GM12891 (cell line): ENCODE measurements around the gene TFG. TPM values are rescaled to one million over a fixed set of nuclear protein-coding genes. Genes with fewer than 3 reads are reported as not detected.
"Not testable (repeated sequence)": the region's sequence is repeated elsewhere in the genome, so short reads cannot be mapped to it uniquely, and the experiment has no call there.

ENCODE experiments used
- DNase-seq: peaks from one replicate; pipeline ENCODE4 v3.0.0; 2011; ENCODE audit warnings: low spot score; ENCODE audit not compliant: insufficient read length
- FAIRE-seq: peaks from 2 replicates; lab custom pipeline; 2011; peaks lifted over from hg19 to GRCh38; lab: Jason Lieb, UNC
- PAX5 ChIP-seq: IDR thresholded peaks from 2 replicates; pipeline ENCODE4 v1.6.1; 2011; ENCODE audit warnings: low read length, moderate library complexity, mild to moderate bottlenecking; ENCODE audit not compliant: insufficient read depth, severe bottlenecking
- POLR2A ChIP-seq: IDR thresholded peaks from 2 replicates; pipeline ENCODE4 v1.6.1; 2011; ENCODE audit warnings: low read depth, low read length, control low read depth
- POLR2AphosphoS5 ChIP-seq: IDR thresholded peaks from 2 replicates; pipeline ENCODE4 v1.6.1; 2011; ENCODE audit warnings: low read depth, low read length, control low read depth
- POU2F2 ChIP-seq: IDR thresholded peaks from 2 replicates; pipeline ENCODE4 v1.6.1; 2011; ENCODE audit warnings: low read depth, mild to moderate bottlenecking, control low read depth, low read length, moderate library complexity
- SPI1 ChIP-seq: IDR thresholded peaks from 2 replicates; pipeline ENCODE4 v1.6.1; 2011; ENCODE audit warnings: low read depth, low read length, control low read depth
- TAF1 ChIP-seq: IDR thresholded peaks from 2 replicates; pipeline ENCODE4 v1.6.1; 2011; ENCODE audit warnings: low read depth, low read length, control low read depth
- polyA plus RNA-seq: library from polyadenylated mRNA; unstranded; fragments of >200 nt; gene quantifications from one replicate; pipeline ENCODE4 v1.2.1, GENCODE V29; 2012; ENCODE audit warnings: low read depth, missing spikeins, inconsistent platforms; ENCODE audit not compliant: missing spikeins

Gene TFG
- 49.9 TPM for polyA plus RNA-seq

DNA sequence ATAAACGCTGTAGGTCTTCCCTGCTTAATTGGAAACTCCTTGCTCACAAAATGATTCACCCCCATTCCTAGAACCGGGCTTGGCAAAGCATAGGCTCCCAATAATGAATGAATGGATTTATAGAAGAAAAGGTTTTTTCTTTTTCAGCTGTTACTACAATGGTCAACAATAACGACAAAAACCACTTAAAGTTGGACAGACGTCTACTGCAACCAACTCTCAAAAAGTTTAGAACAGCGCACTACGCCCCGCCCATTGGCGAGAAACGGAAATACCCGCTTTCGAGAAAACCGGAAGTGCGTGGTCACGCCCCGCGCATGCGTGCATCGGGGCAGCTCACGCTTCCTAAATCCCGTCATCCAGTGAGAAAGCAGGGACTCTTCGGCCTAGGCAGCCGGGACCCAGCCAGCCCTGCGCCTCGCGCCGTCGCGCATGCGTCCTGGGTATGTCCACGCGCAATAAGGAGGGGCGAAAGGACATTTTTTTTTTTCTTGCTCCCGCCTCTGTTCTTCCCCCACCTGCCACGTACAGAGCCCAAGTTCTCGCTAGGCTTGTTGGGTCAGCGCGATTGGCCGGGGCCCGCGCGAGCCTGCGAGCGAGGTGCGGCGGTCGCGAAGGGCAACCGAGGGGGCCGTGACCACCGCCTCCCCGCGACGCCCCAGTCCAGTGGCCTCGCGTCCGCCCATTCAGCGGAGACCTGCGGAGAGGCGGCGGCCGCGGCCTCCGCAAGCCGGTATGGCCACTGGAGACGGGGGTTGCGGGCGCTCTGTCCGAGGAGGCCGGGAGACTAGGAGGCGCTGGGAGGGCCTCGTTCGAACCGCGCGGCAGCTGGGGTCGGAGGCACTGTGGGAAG, at the start of gene TFG:
Gene TFG, plus strand, starts transcription at position 506 of the 853 bp plus-strand sequence. CDS start 4,192 bp downstream, outside the sequence.
- TF ChIP-seq PAX5 (no peak), POU2F2 (no peak; the same call in 1 of the 2 replicates), SPI1 (peak; percentile 93), POLR2A (peak; percentile 47; the same call in 1 of the 2 replicates), TAF1 (peak; percentile 30; the same call in 1 of the 2 replicates), POLR2AphosphoS5 (0 out of 2 replicates have a peak, but pooled peaks have one; percentile 29)
- peak; percentile 84 for DNase-seq
- peak; percentile 99 for FAIRE-seq

DNA sequence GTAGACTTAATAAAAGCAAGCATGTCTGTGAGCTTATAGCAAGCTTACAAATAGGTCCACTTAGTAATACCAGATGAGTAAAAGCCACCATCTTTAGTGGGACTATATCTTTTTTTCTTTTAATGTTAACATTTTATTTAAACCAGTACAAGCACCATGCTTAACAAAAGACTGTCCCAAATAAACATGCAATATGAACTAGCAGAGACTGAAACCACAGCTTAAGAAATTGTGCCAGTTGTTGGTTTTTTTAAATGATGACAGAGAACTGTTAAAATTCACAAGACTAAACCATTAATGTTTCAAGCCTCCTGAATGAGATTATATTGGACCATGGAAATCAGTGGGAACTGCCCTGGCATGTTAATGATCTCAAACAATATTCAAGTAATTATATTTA, 48.0 kb upstream of the TFG start:
- FAIRE-seq, DNase-seq: not testable (repeated sequence)

DNA sequence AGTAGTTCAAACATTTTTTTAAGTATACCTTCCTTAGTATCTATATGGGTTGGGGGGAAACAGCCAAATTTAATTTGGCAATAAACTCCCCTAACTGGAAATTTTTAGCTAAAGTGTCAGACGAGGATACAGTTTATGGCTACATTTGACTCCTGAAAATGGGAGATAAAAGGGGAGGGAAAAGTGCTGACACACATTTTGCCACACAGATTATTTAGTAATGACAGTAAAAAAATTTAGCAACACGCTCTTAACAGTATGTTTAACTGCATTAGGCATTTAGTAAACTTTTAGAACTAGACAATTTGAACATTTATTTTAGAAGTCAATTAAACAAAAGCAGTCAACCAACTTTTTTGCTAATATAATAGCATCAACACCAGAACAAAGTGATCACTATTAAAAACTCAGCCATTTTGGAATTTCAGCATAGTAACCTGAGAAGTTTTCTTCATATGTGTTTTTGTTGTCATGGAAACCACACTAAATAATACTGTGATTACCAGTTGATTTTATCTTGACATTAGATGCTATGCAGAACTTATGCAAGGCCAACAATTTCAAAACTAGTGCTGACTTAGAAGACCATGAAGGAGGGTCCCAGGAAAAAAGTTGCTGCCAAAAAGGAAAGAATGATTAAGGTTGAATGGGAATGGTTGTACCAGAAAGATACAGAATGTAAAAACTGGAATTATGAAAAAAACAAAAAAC, 47.0 kb upstream of the TFG start:
- DNase-seq (no peak), FAIRE-seq (no peak)
- TF ChIP-seq SPI1 = no peak
- no peak for TF ChIP-seq PAX5
- TF ChIP-seq POLR2A = no peak
- TF ChIP-seq TAF1 = no peak
- TF ChIP-seq POU2F2 = no peak
- TF ChIP-seq POLR2AphosphoS5 = no peak

DNA sequence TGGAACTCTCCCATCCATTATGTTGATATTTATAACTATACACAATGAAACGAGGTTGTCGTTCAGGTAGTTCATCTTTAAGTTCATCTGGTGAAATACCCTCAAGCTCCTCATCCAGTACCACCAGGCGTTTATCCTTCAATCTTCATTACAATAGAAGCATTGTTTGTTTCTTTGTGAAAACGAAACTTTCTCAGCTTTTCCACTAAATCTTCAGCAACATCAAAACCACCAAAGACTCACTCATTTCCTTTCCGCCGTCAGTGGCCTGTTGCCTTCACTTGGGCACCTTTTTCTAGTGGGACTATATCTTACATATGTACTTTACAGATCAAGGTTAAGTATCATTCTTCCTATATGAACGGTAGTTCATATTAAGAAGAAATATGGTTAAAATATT, 44.1 kb upstream of the TFG start:
- TF ChIP-seq PAX5 (no peak), POLR2A (no peak), SPI1 (no peak), POU2F2 (no peak), TAF1 (no peak), POLR2AphosphoS5 (no peak)
- FAIRE-seq (no peak), DNase-seq (no peak)

DNA sequence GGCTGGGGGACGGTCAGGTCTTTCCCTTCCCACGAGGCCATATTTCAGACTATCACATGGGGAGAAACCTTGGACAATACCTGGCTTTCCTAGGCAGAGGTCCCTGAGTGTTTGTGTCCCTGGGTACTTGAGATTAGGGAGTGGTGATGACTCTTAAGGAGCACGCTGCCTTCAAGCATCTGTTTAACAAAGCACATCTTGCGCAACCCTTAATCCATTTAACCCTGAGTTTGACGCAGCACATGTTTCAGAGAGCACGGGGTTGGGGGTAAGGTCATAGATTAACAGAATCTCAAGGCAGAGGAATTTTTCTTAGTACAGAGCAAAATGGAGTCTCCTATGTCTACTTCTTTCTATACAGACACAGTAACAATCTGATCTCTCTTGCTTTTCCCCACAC, 42.6 kb upstream of the TFG start:
- not testable (repeated sequence) for DNase-seq, FAIRE-seq

DNA sequence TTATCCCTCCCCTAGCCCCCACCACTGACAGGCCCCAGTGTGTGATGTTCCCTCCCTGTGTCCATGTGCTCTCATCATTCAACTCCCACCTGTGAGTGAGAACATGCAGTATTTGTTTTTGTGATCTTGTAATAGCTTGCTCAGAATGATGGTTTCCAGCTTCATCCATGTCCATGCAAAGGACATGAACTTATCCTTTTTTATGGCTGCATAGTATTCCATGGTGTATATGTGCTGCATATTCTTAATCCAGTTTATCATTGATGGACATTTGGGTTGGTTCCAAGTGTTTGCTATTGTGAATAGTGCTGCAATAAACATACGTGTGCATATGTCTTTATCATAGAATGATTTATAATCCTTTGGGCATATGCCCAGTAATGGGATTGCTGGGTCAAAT, 42.0 kb upstream of the TFG start:
- not testable (repeated sequence) for DNase-seq, FAIRE-seq

DNA sequence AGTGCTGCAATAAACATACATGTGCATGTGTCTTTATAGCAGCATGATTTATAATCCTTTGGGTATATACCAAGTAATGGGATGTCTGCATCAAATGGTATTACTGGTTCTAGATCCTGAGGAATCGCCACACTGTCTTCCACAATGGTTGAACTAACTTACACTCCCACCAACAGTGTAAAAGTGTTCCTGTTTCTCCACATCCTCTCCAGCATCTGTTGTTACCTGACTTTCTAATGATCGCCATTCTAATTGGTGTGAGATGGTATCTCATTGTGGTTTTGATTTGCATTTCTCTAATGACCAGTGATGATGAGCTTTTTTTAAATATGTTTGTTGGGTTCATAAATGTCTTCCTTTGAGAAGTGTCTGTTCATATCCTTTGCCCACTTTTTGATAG, 38.3 kb upstream of the TFG start:
- not testable (repeated sequence) for FAIRE-seq, DNase-seq

DNA sequence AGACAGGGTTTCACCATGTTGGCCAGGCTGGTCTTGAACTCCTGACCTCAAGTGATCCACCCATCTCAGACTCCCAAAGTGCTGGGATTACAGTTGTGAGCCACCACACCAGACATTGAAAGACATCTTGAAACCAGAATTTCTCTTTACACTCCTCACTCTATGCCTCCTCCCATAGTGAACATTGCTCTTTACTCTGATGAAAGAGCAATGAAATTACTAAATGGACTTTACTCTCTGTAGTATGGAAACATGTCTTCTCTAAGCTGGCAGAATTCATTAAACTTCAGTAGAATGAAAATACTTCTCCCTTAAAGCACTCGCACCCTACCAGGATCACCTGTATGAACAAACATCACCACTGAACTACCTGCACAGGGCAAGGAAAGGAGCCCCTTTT, 27.8 kb upstream of the TFG start:
- TF ChIP-seq SPI1 = no peak
- no peak for TF ChIP-seq PAX5
- TF ChIP-seq TAF1 = no peak
- TF ChIP-seq POLR2AphosphoS5 = no peak
- TF ChIP-seq POLR2A = no peak
- no peak for TF ChIP-seq POU2F2
- FAIRE-seq = no peak
- no peak for DNase-seq

DNA sequence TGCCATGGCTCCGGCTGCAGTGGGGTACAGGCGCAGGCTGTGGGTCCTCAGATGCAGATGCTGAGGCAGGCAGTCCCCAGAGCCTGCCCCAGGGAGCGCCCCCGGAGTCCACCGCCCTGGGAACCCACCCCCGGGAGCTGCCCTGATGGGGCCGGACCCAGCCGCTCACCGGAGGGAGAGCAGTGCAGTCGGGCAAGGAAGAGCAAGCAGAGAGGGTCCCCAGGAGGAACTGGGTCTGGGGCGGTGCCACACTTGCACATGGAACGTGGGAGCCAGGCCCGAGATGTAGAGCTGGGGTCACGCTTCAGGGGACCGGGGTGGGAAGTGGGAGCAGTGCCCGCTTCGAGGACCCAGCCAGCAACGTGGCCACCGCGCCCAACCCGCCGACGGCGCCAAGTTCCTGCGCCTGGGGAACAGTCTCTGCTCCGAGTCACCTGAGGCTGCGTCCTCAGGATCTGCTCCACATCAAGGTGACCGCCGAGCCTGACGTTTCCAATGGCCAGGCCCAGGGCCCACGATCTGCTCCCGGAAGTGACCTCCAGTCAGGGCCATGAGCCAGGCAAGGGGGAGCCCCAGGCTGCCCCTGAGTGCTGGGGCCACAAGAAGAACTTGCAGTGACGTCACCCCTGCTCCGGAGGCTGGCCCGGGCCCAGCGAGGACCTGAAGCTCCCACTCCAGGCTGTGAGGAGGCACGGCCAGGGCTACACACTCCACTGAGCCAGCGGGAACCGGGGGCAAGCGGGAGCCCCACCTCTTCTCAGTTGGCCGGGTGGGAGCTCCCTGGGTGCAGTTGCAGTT, 27.0 kb upstream of the TFG start:
- TF ChIP-seq POLR2AphosphoS5 = no peak
- no peak for TF ChIP-seq PAX5
- TF ChIP-seq TAF1 = no peak
- no peak for TF ChIP-seq SPI1
- no peak for TF ChIP-seq POLR2A
- no peak for TF ChIP-seq POU2F2
- DNase-seq (no peak), FAIRE-seq (no peak)

DNA sequence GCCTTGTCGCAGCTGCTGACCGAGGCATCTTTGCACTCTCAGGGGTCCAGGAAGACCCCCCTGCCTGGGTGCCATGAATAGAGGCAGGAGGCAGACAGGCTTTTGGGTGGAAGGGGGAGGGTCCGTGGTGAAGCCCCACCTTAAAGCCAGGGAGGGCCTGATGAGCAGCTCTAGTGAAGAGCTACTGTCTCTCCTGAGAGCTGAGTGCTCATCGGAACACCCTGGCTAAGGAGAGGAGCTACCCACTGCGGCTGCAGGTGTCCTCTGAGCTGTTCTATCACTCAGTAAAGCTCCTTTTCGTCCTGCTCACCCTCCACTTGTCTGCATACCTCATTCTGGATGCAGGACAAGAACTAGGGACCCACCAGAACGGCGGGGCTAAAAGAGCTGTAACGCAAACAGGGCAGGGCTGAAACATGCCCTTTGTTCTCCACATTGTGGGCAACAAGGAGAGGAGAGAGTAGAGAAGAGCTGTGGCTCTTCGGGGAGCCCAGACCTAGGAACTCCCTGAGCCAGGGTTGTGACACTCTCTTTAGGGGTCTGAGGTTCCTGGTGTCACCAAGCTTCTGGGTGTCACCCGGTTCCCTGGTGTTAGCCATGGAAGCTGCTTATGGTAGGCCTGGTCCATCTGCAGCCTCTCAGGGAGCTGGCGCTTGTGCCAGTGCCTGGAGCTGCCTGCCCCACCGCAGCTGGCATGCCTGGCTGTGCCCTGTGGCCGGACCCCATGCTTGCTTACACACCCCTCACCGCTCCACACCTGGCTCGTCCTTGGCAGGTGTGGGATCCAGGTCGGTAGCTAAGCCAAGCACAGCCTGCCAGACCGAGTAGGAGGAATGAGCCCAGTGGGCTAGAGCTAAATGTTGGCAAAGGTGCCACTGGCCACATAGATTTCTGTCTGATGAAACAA, 26.2 kb upstream of the TFG start:
- TF ChIP-seq PAX5 = no peak
- TF ChIP-seq POLR2AphosphoS5 = no peak
- no peak for TF ChIP-seq POLR2A
- TF ChIP-seq SPI1 = no peak
- no peak for TF ChIP-seq POU2F2
- TF ChIP-seq TAF1 = no peak
- DNase-seq (no peak), FAIRE-seq (no peak)
